ENCODE data around the gene RASL11B.

- no peak for TF ChIP-seq CTCF (CRISPR knock-in tag; IDR thresholded peaks at IDR 0.05)
- TF ChIP-seq, protein P1, sequence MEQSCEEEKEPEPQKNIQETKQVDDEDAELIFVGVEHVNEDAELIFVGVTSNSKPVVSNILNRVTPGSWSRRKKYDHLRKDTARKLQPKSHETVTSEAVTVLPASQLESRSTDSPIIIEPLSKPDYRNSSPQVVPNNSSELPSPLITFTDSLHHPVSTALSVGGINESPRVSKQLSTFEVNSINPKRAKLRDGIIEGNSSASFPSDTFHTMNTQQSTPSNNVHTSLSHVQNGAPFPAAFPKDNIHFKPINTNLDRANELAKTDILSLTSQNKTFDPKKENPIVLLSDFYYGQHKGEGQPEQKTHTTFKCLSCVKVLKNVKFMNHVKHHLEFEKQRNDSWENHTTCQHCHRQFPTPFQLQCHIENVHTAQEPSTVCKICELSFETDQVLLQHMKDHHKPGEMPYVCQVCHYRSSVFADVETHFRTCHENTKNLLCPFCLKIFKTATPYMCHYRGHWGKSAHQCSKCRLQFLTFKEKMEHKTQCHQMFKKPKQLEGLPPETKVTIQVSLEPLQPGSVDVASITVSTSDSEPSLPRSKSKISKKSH (CRISPR knock-in tag; IDR thresholded peaks at IDR 0.05; ENCODE audit: borderline replicate concordance) = no peak
- no peak for TF ChIP-seq ETV6 (CRISPR knock-in tag; conservative IDR thresholded peaks at IDR 0.05)
- TF ChIP-seq SOX5 (CRISPR knock-in tag; IDR thresholded peaks at IDR 0.05; ENCODE audit: borderline replicate concordance) = no peak
- TF ChIP-seq TBX2 (CRISPR knock-in tag; IDR thresholded peaks at IDR 0.05; ENCODE audit: borderline replicate concordance) = no peak
- no peak for TF ChIP-seq POLR2A (IDR thresholded peaks at IDR 0.05; ENCODE audit: insufficient read depth in 1 of 2, low read depth in 2 of 2, low read length in 2 of 2)
Measured at GRCh38 chr4:52915191-52915590, 53.1 kb downstream of the RASL11B start.

All from HepG2 (cell line).